ENCODE results near the gene PSME2.

The PSME2 gene

GRCh38 chr14:24135584-24135833 lies 10.9 kb downstream of the PSME2 start:
- DNase-seq (ENCODE audit: low read depth) = no peak
- H3K4me3 ChIP-seq (ENCODE audit: low read length) = peak overlapping the region; percentile 75
- TF ChIP-seq CTCF (conservative IDR thresholded peaks at IDR 0.05; ENCODE audit: low read depth, low read length) = no peak

GRCh38 chr14:24133735-24134134 lies 12.7 kb downstream of the PSME2 start:
- no peak overlapping the region for H3K4me3 ChIP-seq (ENCODE audit: low read length)
- TF ChIP-seq CTCF (conservative IDR thresholded peaks at IDR 0.05; ENCODE audit: low read depth, low read length) = no peak
- DNase-seq (ENCODE audit: low read depth) = no peak

GRCh38 chr14:24132976-24133375 lies 13.4 kb downstream of the PSME2 start:
- H3K4me3 ChIP-seq (ENCODE audit: low read length) = no peak overlapping the region
- DNase-seq (ENCODE audit: low read depth) = no peak
- no peak for TF ChIP-seq CTCF (conservative IDR thresholded peaks at IDR 0.05; ENCODE audit: low read depth, low read length)

- H3K4me3 ChIP-seq (ENCODE audit: low read length) = no peak overlapping the region
- DNase-seq (ENCODE audit: low read depth) = no peak
- no peak for TF ChIP-seq CTCF (conservative IDR thresholded peaks at IDR 0.05; ENCODE audit: low read depth, low read length)
These were observed 14.2 kb downstream of the PSME2 start for GRCh38 chr14:24132061-24132685.

GRCh38 chr14:24131549-24131966 lies 14.9 kb downstream of the PSME2 start:
- H3K4me3 ChIP-seq (ENCODE audit: low read length) = no peak overlapping the region
- DNase-seq (ENCODE audit: low read depth) = no peak
- no peak for TF ChIP-seq CTCF (conservative IDR thresholded peaks at IDR 0.05; ENCODE audit: low read depth, low read length)

GRCh38 chr14:24130717-24131548 lies 15.5 kb downstream of the PSME2 start:
- TF ChIP-seq CTCF (conservative IDR thresholded peaks at IDR 0.05; ENCODE audit: low read depth, low read length) = no peak
- no peak overlapping the region for H3K4me3 ChIP-seq (ENCODE audit: low read length)
- DNase-seq (ENCODE audit: low read depth) = no peak

GRCh38 chr14:24130380-24130716 lies 16.1 kb downstream of the PSME2 start, which contains the start of gene FITM1:
Gene FITM1 (plus strand): TSS chr14:24130659. CDS start chr14:24131564, 905 bp downstream.
- no peak for TF ChIP-seq CTCF (conservative IDR thresholded peaks at IDR 0.05; ENCODE audit: low read depth, low read length)
- no peak for DNase-seq (ENCODE audit: low read depth)

More at GRCh38 chr14:24130380-24130716, 16.1 kb downstream of the PSME2 start, which contains the start of gene FITM1:
- no peak within 1 kb of the TSS for H3K4me3 ChIP-seq (ENCODE audit: low read length)
